IMR-90 (cell line): Measurements from ENCODE around the gene TAL2. TPM values are rescaled to one million over a fixed set of nuclear protein-coding genes. Genes with fewer than 3 reads are reported as not detected.

ENCODE experiments used
- ATAC-seq: fragments of 200-7000 bp; cut with Tn5 transposase; 2 replicates; pipeline ENCODE4 v1.9.1; 2020; ENCODE audit warnings: low read depth, mild to moderate bottlenecking, moderate library complexity
- BruUV-seq: library from RNA; stranded (reverse); fragments of 400-500 nt; replicated peaks from 2 replicates; lab custom pipeline; 2021; lab: Mats Ljungman, UMichigan
- CTCF ChIA-PET: fragments of 300-600 bp; formaldehyde crosslinking; extraction: SDS; loops from one replicate; lab custom pipeline; 2021; ENCODE audit warnings: antibody characterized with exemption; lab: Yijun Ruan, JAX
- POLR2A ChIA-PET: fragments of 300-600 bp; sonication (Branson Sonifier 250); formaldehyde crosslinking; loops from one replicate; lab custom pipeline; 2022; ENCODE audit warnings: antibody characterized with exemption; ENCODE audit not compliant: unreplicated experiment; lab: Charles Lee
- DNase-seq: peaks from one replicate; pipeline ENCODE4 v3.0.0; 2013
- H2AFZ ChIP-seq: replicated peaks from 2 replicates; pipeline ENCODE3; 2013; ENCODE audit warnings: low read length, mild to moderate bottlenecking; ENCODE audit not compliant: poor library complexity
- H2AK5ac ChIP-seq: 2 replicates; pipeline ENCODE4 v1.6.1; 2013; ENCODE audit warnings: low read depth, low read length, inconsistent platforms
- H2AK9ac ChIP-seq: replicated peaks from 2 replicates; pipeline ENCODE3; 2013; ENCODE audit warnings: mild to moderate bottlenecking, low read depth, low read length, moderate library complexity; ENCODE audit not compliant: poor library complexity
- H2BK120ac ChIP-seq: 2 replicates; pipeline ENCODE4 v1.6.1; 2013; ENCODE audit warnings: low read depth, low read length, inconsistent platforms
- H2BK15ac ChIP-seq: 3 replicates; pipeline ENCODE4 v1.6.1; 2013; ENCODE audit warnings: low read depth, low read length, inconsistent platforms
- H2BK20ac ChIP-seq: 2 replicates; pipeline ENCODE4 v1.6.1; 2013; ENCODE audit warnings: low read depth, mild to moderate bottlenecking, inconsistent platforms, low read length, moderate library complexity
- H2BK5ac ChIP-seq: 2 replicates; pipeline ENCODE4 v1.6.1; 2013; ENCODE audit warnings: mild to moderate bottlenecking, low read depth, low read length, inconsistent platforms; ENCODE audit not compliant: poor library complexity, severe bottlenecking
- H3K14ac ChIP-seq: replicated peaks from 2 replicates; pipeline ENCODE4 v1.6.1; 2013; ENCODE audit warnings: low read depth, low read length, inconsistent platforms
- H3K18ac ChIP-seq: 2 replicates; pipeline ENCODE4 v1.6.1; 2013; ENCODE audit warnings: low read depth, low read length, control low read depth
- H3K23ac ChIP-seq: 2 replicates; pipeline ENCODE4 v1.6.1; 2013; ENCODE audit warnings: low read depth, low read length, inconsistent platforms
- H3K27ac ChIP-seq: 2 replicates; pipeline ENCODE4 v1.5.1; 2013; ENCODE audit warnings: mild to moderate bottlenecking, control low read depth, low read length; ENCODE audit not compliant: insufficient read depth
- H3K27me3 ChIP-seq: 2 replicates; pipeline ENCODE4 v1.6.1; 2013; ENCODE audit warnings: low read length; ENCODE audit not compliant: control insufficient read depth, insufficient read depth
- H3K36me3 ChIP-seq: 2 replicates; pipeline ENCODE4 v1.6.1; 2013; ENCODE audit warnings: low read length, mixed read lengths; ENCODE audit not compliant: control insufficient read depth, insufficient read depth
- H3K4ac ChIP-seq: 2 replicates; pipeline ENCODE4 v1.6.1; 2013; ENCODE audit warnings: low read depth, low read length, inconsistent platforms
- H3K4me1 ChIP-seq: 2 replicates; pipeline ENCODE4 v1.6.1; 2013; ENCODE audit warnings: low read length, mixed read lengths; ENCODE audit not compliant: control insufficient read depth, insufficient read depth
- H3K4me2 ChIP-seq: 2 replicates; pipeline ENCODE4 v1.6.1; 2013; ENCODE audit warnings: low read depth, mild to moderate bottlenecking, control low read depth, low read length, moderate library complexity
- H3K4me3 ChIP-seq: 2 replicates; pipeline ENCODE4 v1.5.1; 2013; ENCODE audit warnings: low read depth, mild to moderate bottlenecking, control low read depth, low read length, moderate library complexity; ENCODE audit not compliant: insufficient read depth
- H3K56ac ChIP-seq: 2 replicates; pipeline ENCODE4 v1.6.1; 2013; ENCODE audit warnings: low read length, inconsistent platforms; ENCODE audit not compliant: insufficient read depth; ENCODE audit errors: extremely low read depth
- H3K79me1 ChIP-seq, 2 experiments: 2 replicates each; pipeline ENCODE4 v1.6.1; 2013; ENCODE audit warnings: low read length in 2 of 2, inconsistent platforms in 1 of 2, low read depth in 1 of 2
- H3K9ac ChIP-seq: 2 replicates; pipeline ENCODE4 v1.6.1; 2013; ENCODE audit warnings: low read depth, low read length, control low read depth
- H3K9me1 ChIP-seq: 2 replicates; pipeline ENCODE4 v1.6.1; 2013; ENCODE audit warnings: low read length, inconsistent platforms; ENCODE audit not compliant: insufficient read depth
- H3K9me3 ChIP-seq: 2 replicates; pipeline ENCODE4 v1.6.1; 2013; ENCODE audit warnings: low read length; ENCODE audit not compliant: control insufficient read depth, insufficient read depth
- H4K20me1 ChIP-seq: 2 replicates; pipeline ENCODE4 v1.6.1; 2013; ENCODE audit warnings: low read length, inconsistent platforms; ENCODE audit not compliant: insufficient read depth
- H4K5ac ChIP-seq: 2 replicates; pipeline ENCODE4 v1.6.1; 2013; ENCODE audit warnings: mild to moderate bottlenecking, low read depth, low read length, control low read depth
- H4K8ac ChIP-seq, 2 experiments: 2 replicates each; pipeline ENCODE4 v1.6.1; 2013; ENCODE audit warnings: low read depth in 2 of 2, low read length in 2 of 2, control low read depth in 1 of 2, inconsistent platforms in 1 of 2
- H4K91ac ChIP-seq: 2 replicates; pipeline ENCODE4 v1.6.1; 2013; ENCODE audit warnings: low read depth, low read length, inconsistent platforms; ENCODE audit not compliant: insufficient read depth
- BHLHE40 ChIP-seq: fragments of 150-350 bp; IDR thresholded peaks from 2 replicates; pipeline ENCODE4 v1.6.1; 2016; ENCODE audit warnings: mild to moderate bottlenecking, low read depth, low read length
- CEBPB ChIP-seq: IDR thresholded peaks from 2 replicates; pipeline ENCODE4 v1.6.1; 2012; ENCODE audit warnings: low read depth, low read length, improper control_type of control experiment
- CHD1 ChIP-seq: IDR thresholded peaks from 2 replicates; pipeline ENCODE4 v1.6.1; 2012; ENCODE audit warnings: low read depth, low read length, improper control_type of control experiment
- FOS ChIP-seq: fragments of 150-350 bp; IDR thresholded peaks from 2 replicates; pipeline ENCODE4 v1.6.1; 2016; ENCODE audit warnings: low read depth, low read length
- MAFK ChIP-seq: IDR thresholded peaks from 2 replicates; pipeline ENCODE4 v1.6.1; 2012; ENCODE audit warnings: low read depth, low read length, improper control_type of control experiment
- MAZ ChIP-seq: IDR thresholded peaks from 2 replicates; pipeline ENCODE4 v1.6.1; 2012; ENCODE audit warnings: low read depth, mild to moderate bottlenecking, low read length, improper control_type of control experiment, moderate library complexity, borderline replicate concordance
- MXI1 ChIP-seq: IDR thresholded peaks from 2 replicates; pipeline ENCODE4 v1.6.1; 2012; ENCODE audit warnings: low read depth, mild to moderate bottlenecking, low read length, moderate library complexity, borderline replicate concordance
- NFE2L2 ChIP-seq: fragments of 150-350 bp; IDR thresholded peaks from 2 replicates; pipeline ENCODE4 v1.6.1; 2016; ENCODE audit warnings: low read depth, mild to moderate bottlenecking, low read length
- POLR2A ChIP-seq: IDR thresholded peaks from 2 replicates; pipeline ENCODE4 v1.6.1; 2012; ENCODE audit warnings: mild to moderate bottlenecking, low read depth, low read length
- RCOR1 ChIP-seq: IDR thresholded peaks from 2 replicates; pipeline ENCODE4 v1.6.1; 2012; ENCODE audit warnings: mild to moderate bottlenecking, low read length, improper control_type of control experiment; ENCODE audit not compliant: insufficient replicate concordance
- RFX5 ChIP-seq: IDR thresholded peaks from 2 replicates; pipeline ENCODE4 v1.8.0; 2012; ENCODE audit warnings: low read depth, mild to moderate bottlenecking, low read length, moderate library complexity
- SMC3 ChIP-seq: fragments of 150-350 bp; IDR thresholded peaks from 2 replicates; pipeline ENCODE4 v1.6.1; 2016; ENCODE audit warnings: low read depth, mild to moderate bottlenecking, antibody characterized with exemption, low read length, moderate library complexity
- USF2 ChIP-seq: fragments of 150-350 bp; IDR thresholded peaks from 2 replicates; pipeline ENCODE4 v1.6.1; 2017; ENCODE audit warnings: mild to moderate bottlenecking, antibody characterized with exemption, low read length, low read depth
- WGBS, 2 experiments: methylation state at CpG; one replicate each; pipeline versions ENCODE4 v1.1.5 to v1.1.7; 2013; ENCODE audit warnings: missing lambda C conversion rate in 2 of 2; ENCODE audit not compliant: insufficient read length in 1 of 2; ENCODE audit errors: extremely low coverage in 2 of 2; 5-methylcytosine and 5-hydroxymethylcytosine counted together
- dilution Hi-C: fragments of 300-500 bp; cut with HindIII; formaldehyde crosslinking; loops from one replicate; pipeline ENCODE4 v1.14.3; 2018; ENCODE audit warnings: low sequenced_read_pairs; ENCODE audit not compliant: unreplicated experiment
- in situ Hi-C: fragments of 300-500 bp; cut with MboI; formaldehyde crosslinking; loops from 3 replicates; pipeline ENCODE4 v1.14.3; 2019; ENCODE audit warnings: low sequenced_read_pairs, inconsistent platforms, mixed read lengths
- intact Hi-C: fragments of 100-400 bp; cut with micrococcal nuclease; formaldehyde crosslinking; loops from 2 replicates; pipeline ENCODE4 v1.10.0; 2022
- polyA plus RNA-seq, 3 experiments: library from polyadenylated mRNA; depleted of rRNA; stranded (reverse); fragments of >200 nt; gene quantifications; 2 replicates each; pipeline ENCODE4 v1.2.3, GENCODE V29; 2012; ENCODE audit warnings: low replicate concordance in 1 of 3
- total RNA-seq: library from RNA; depleted of rRNA; stranded (reverse); fragments of >200 nt; gene quantifications from 2 replicates; pipeline ENCODE4 v1.2.3, GENCODE V29; 2012
- TF ChIP-seq, protein P1 (sequence below): fragments of 150-350 bp; IDR thresholded peaks from 2 replicates; pipeline ENCODE4 v1.6.1; 2016; ENCODE audit warnings: low read depth, mild to moderate bottlenecking, low read length, moderate library complexity, borderline replicate concordance

Gene TAL2
- total and polyA plus RNA-seq, 2 of the 4 experiments (the other 2 are of a cell fraction): 0.26 TPM; not detected in 1

- H3K9me1 ChIP-seq: 0 out of 2 replicates have a peak, but pooled peaks cover 3% of the 10 kb centered on the region
- H2AFZ ChIP-seq: no peak overlapping the region
- TF ChIP-seq CEBPB: no peak
- TF ChIP-seq FOS: no peak
- TF ChIP-seq MAZ: no peak
- no peak for TF ChIP-seq CHD1
- no peak for TF ChIP-seq POLR2A
- TF ChIP-seq MAFK: no peak
- TF ChIP-seq USF2: no peak
- no peak for TF ChIP-seq SMC3
- TF ChIP-seq NFE2L2: no peak
- TF ChIP-seq MXI1: no peak
- TF ChIP-seq, protein P1, sequence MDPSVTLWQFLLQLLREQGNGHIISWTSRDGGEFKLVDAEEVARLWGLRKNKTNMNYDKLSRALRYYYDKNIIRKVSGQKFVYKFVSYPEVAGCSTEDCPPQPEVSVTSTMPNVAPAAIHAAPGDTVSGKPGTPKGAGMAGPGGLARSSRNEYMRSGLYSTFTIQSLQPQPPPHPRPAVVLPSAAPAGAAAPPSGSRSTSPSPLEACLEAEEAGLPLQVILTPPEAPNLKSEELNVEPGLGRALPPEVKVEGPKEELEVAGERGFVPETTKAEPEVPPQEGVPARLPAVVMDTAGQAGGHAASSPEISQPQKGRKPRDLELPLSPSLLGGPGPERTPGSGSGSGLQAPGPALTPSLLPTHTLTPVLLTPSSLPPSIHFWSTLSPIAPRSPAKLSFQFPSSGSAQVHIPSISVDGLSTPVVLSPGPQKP: no peak
- no peak for TF ChIP-seq RCOR1
- TF ChIP-seq RFX5: no peak
- TF ChIP-seq BHLHE40: no peak
- 89% methylated on average over 4 of the region's 13 CpGs; no CpG with 5 or more reads in 1 of the 2 experiments for WGBS, 2 experiments
- ChIA-PET POLR2A (no interaction called here), CTCF (no interaction called here)
- no peak overlapping the region for H3K23ac ChIP-seq
- no peaks in the 10 kb centered on the region for H3K4me1 ChIP-seq
- no peak overlapping the region for H2AK5ac ChIP-seq
- H3K4me3 ChIP-seq: no peak overlapping the region
- no peaks in the 10 kb centered on the region for H3K9me3 ChIP-seq
- no peak overlapping the region for H2BK20ac ChIP-seq
- H3K56ac ChIP-seq: no peak overlapping the region
- H2AK9ac ChIP-seq: no peak overlapping the region
- no peak overlapping the region for H3K14ac ChIP-seq
- H3K79me1 ChIP-seq: no peaks in the 10 kb centered on the region
- no peaks in the 10 kb centered on the region for H3K36me3 ChIP-seq
- dilution Hi-C loops (no loop called here), intact Hi-C loops (no loop called here), in situ Hi-C loops (no loop called here)
- H3K18ac ChIP-seq: no peak overlapping the region
- H3K27ac ChIP-seq: no peak overlapping the region
- ATAC-seq (no peak), DNase-seq (no peak)
- H4K91ac ChIP-seq: no peak overlapping the region
- no peak overlapping the region for H3K4ac ChIP-seq
- no peak overlapping the region for H3K9ac ChIP-seq
- H4K8ac ChIP-seq: no peak overlapping the region
- H3K27me3 ChIP-seq: no peaks in the 10 kb centered on the region
- H4K5ac ChIP-seq: no peak overlapping the region
- H3K4me2 ChIP-seq: no peak overlapping the region
- no TSS peak for BruUV-seq
- no peak overlapping the region for H2BK5ac ChIP-seq
- H4K20me1 ChIP-seq: no peaks in the 10 kb centered on the region
- H2BK15ac ChIP-seq: no peak overlapping the region
- no peak overlapping the region for H2BK120ac ChIP-seq
These were observed 48.4 kb downstream of the TAL2 start for GRCh38 chr9:105710638-105711037.
